Astrocyte (in vitro differentiated cells and primary cell): ENCODE data around the gene RCN2.
"Not testable (repeated sequence)": the region's sequence is repeated elsewhere in the genome, so short reads cannot be mapped to it uniquely, and the experiment has no call there.

Source experiments
- EZH2 ChIP-seq: IDR thresholded peaks from 2 replicates; pipeline ENCODE4 v1.6.1; 2012; ENCODE audit warnings: mild to moderate bottlenecking, low read length, inconsistent platforms; ENCODE audit not compliant: insufficient read depth
- TF ChIP-seq, protein P1 (sequence below): IDR thresholded peaks from 2 replicates; pipeline ENCODE4 v1.5.1; 2011; ENCODE audit warnings: low read depth, mild to moderate bottlenecking, inconsistent platforms, low read length, moderate library complexity; ENCODE audit not compliant: insufficient read depth

DNA sequence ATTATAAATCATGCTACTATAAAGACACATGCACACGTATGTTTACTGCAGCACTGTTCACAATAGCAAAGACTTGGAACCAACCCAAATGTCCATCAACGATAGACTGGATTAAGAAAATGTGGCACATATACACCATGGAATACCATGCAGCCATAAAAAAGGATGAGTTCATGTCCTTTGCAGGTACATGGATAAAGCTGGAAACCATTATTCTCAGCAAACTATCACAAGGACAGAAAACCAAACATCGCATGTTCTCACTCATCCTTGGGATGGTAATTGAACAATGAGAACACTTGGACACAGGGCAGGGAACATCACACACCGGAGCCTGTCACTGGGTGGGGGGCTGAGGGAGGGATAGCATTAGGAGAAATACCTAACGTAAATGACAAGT, 38.7 kb upstream of the RCN2 start:
- TF ChIP-seq, protein P1, sequence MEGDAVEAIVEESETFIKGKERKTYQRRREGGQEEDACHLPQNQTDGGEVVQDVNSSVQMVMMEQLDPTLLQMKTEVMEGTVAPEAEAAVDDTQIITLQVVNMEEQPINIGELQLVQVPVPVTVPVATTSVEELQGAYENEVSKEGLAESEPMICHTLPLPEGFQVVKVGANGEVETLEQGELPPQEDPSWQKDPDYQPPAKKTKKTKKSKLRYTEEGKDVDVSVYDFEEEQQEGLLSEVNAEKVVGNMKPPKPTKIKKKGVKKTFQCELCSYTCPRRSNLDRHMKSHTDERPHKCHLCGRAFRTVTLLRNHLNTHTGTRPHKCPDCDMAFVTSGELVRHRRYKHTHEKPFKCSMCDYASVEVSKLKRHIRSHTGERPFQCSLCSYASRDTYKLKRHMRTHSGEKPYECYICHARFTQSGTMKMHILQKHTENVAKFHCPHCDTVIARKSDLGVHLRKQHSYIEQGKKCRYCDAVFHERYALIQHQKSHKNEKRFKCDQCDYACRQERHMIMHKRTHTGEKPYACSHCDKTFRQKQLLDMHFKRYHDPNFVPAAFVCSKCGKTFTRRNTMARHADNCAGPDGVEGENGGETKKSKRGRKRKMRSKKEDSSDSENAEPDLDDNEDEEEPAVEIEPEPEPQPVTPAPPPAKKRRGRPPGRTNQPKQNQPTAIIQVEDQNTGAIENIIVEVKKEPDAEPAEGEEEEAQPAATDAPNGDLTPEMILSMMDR = not testable (repeated sequence)
- TF ChIP-seq EZH2 = not testable (repeated sequence)
